H1 (cell line): ENCODE measurements around the gene DBNDD2. TPM values are rescaled to one million over a fixed set of nuclear protein-coding genes. Genes with fewer than 3 reads are reported as not detected.

Experiments
- CTCF ChIA-PET: fragments of 300-600 bp; sonication (Branson Sonifier 250); formaldehyde crosslinking; loops from one replicate; lab custom pipeline; 2021; ENCODE audit not compliant: partially characterized antibody; lab: Charles Lee
- POLR2A ChIA-PET: fragments of 300-600 bp; sonication (Branson Sonifier 250); formaldehyde crosslinking; loops from one replicate; lab custom pipeline; 2021; ENCODE audit warnings: inconsistent platforms; ENCODE audit not compliant: partially characterized antibody; lab: Charles Lee
- DNase-seq, 2 experiments: peaks; one replicate each; pipeline versions ENCODE4 v3.0.0 to v3.0.0-alpha.2; 2010 to 2022; ENCODE audit warnings: low spot score in 2 of 2, low read depth in 1 of 2, mixed read lengths in 1 of 2
- FAIRE-seq: peaks from 2 replicates; lab custom pipeline; 2011; peaks lifted over from hg19 to GRCh38; lab: Jason Lieb, UNC
- H2AFZ ChIP-seq: 2 replicates; pipeline ENCODE4 v1.8.1; 2012; ENCODE audit warnings: low read length, inconsistent platforms
- H2AK5ac ChIP-seq: 2 replicates; pipeline ENCODE4 v1.6.1; 2013; ENCODE audit warnings: low read depth, low read length
- H2BK120ac ChIP-seq: replicated peaks from 2 replicates; pipeline ENCODE3; 2013; ENCODE audit warnings: low read depth, low read length, inconsistent platforms
- H2BK12ac ChIP-seq: 2 replicates; pipeline ENCODE4 v1.6.1; 2013; ENCODE audit warnings: low read depth, low read length
- H2BK15ac ChIP-seq: 2 replicates; pipeline ENCODE4 v1.6.1; 2013; ENCODE audit warnings: low read length
- H2BK20ac ChIP-seq: 2 replicates; pipeline ENCODE4 v1.6.1; 2013; ENCODE audit warnings: low read length
- H2BK5ac ChIP-seq: 2 replicates; pipeline ENCODE4 v1.6.1; 2013; ENCODE audit warnings: low read depth, low read length
- H3K14ac ChIP-seq: 2 replicates; pipeline ENCODE4 v1.6.1; 2013; ENCODE audit warnings: inconsistent platforms; ENCODE audit not compliant: insufficient read length
- H3K18ac ChIP-seq: 2 replicates; pipeline ENCODE4 v1.6.1; 2013; ENCODE audit warnings: low read length; ENCODE audit errors: extremely low read depth
- H3K23ac ChIP-seq: 2 replicates; pipeline ENCODE4 v1.6.1; 2013; ENCODE audit warnings: inconsistent platforms; ENCODE audit not compliant: insufficient read length
- H3K23me2 ChIP-seq: 2 replicates; pipeline ENCODE4 v1.6.1; 2013; ENCODE audit warnings: low read depth, low read length
- H3K27ac ChIP-seq: 2 replicates; pipeline ENCODE4 v1.6.1; 2011; ENCODE audit warnings: low read depth, low read length, inconsistent platforms
- H3K27me3 ChIP-seq, 4 experiments: replicated peaks in 1 of 4; 1 replicate in 1 of 4; 2 replicates in 3 of 4; pipeline versions ENCODE4 v1.6.1 to v1.8.1; 2011 to 2013; ENCODE audit warnings: low read length in 3 of 4, mild to moderate bottlenecking in 3 of 4, inconsistent platforms in 2 of 4, mixed read lengths in 2 of 4, moderate library complexity in 1 of 4; ENCODE audit not compliant: control insufficient read depth in 3 of 4, insufficient read depth in 3 of 4; ENCODE audit errors: extremely low read depth in 1 of 4
- H3K36me3 ChIP-seq, 4 experiments: 2 replicates each; pipeline versions ENCODE4 v1.6.1 to v1.8.1; 2011 to 2013; ENCODE audit warnings: mild to moderate bottlenecking in 4 of 4, low read length in 3 of 4, moderate library complexity in 2 of 4, control low read depth in 1 of 4, inconsistent platforms in 1 of 4; ENCODE audit not compliant: insufficient read depth in 4 of 4, control insufficient read depth in 2 of 4
- H3K4ac ChIP-seq: replicated peaks from 2 replicates; pipeline ENCODE3; 2013; ENCODE audit warnings: low read length, low read depth, mixed read lengths, inconsistent platforms; ENCODE audit not compliant: insufficient read length
- H3K4me1 ChIP-seq, 4 experiments: replicated peaks in 1 of 4; 1 replicate in 1 of 4; 2 replicates in 3 of 4; pipeline versions ENCODE4 v1.6.1 to v1.8.1; 2011 to 2013; ENCODE audit warnings: low read length in 3 of 4, inconsistent platforms in 2 of 4, mixed read lengths in 1 of 4; ENCODE audit not compliant: insufficient read depth in 4 of 4, control insufficient read depth in 3 of 4
- H3K4me2 ChIP-seq, 2 experiments: 2 replicates each; pipeline versions ENCODE4 v1.6.1 to v1.8.1; 2011 to 2013; ENCODE audit warnings: low read depth in 2 of 2, low read length in 2 of 2, control low read depth in 1 of 2, inconsistent platforms in 1 of 2, mild to moderate bottlenecking in 1 of 2; ENCODE audit not compliant: insufficient read depth in 1 of 2
- H3K4me3 ChIP-seq, 4 experiments: fragments of 200-600, 300-600 bp in 1 of 4; sonication (generic), shearing (Covaris generic), sonication (Bioruptor Twin) in 1 of 4; 2 replicates each; pipeline versions ENCODE4 v1.5.1 to v1.8.1; 2011 to 2016; ENCODE audit warnings: low read length in 4 of 4, low read depth in 3 of 4, control low read depth in 2 of 4, inconsistent platforms in 2 of 4, mild to moderate bottlenecking in 2 of 4, mixed read lengths in 1 of 4, moderate library complexity in 1 of 4; ENCODE audit not compliant: insufficient read depth in 2 of 4; ENCODE audit errors: extremely low read depth in 1 of 4
- H3K56ac ChIP-seq: replicated peaks from 2 replicates; pipeline ENCODE3; 2013; ENCODE audit warnings: low read depth, mild to moderate bottlenecking, mixed read lengths, low read length, inconsistent platforms; ENCODE audit not compliant: insufficient read length
- H3K79me1 ChIP-seq: 2 replicates; pipeline ENCODE4 v1.6.1; 2013; ENCODE audit warnings: low read depth, low read length, control low read depth
- H3K79me2 ChIP-seq, 2 experiments: 2 replicates each; pipeline versions ENCODE4 v1.6.1 to v1.8.1; 2012 to 2013; ENCODE audit warnings: low read length in 2 of 2, mild to moderate bottlenecking in 2 of 2, inconsistent platforms in 1 of 2; ENCODE audit not compliant: insufficient read depth in 2 of 2, control insufficient read depth in 1 of 2
- H3K9ac ChIP-seq, 4 experiments: replicated peaks in 1 of 4; 1 replicate in 1 of 4; 2 replicates in 3 of 4; pipeline versions ENCODE4 v1.6.1 to v1.8.1; 2011 to 2013; ENCODE audit warnings: low read depth in 3 of 4, low read length in 3 of 4, control low read depth in 2 of 4, mild to moderate bottlenecking in 2 of 4, moderate library complexity in 2 of 4, inconsistent platforms in 1 of 4; ENCODE audit errors: extremely low read depth in 1 of 4
- H3K9me3 ChIP-seq, 2 experiments: 2 replicates each; pipeline versions ENCODE4 v1.6.1 to v1.8.1; 2012 to 2013; ENCODE audit warnings: mild to moderate bottlenecking in 2 of 2, moderate library complexity in 2 of 2, control low read depth in 1 of 2, inconsistent platforms in 1 of 2, low read depth in 1 of 2, low read length in 1 of 2, mixed read lengths in 1 of 2; ENCODE audit not compliant: insufficient read depth in 2 of 2
- H4K20me1 ChIP-seq, 2 experiments: replicated peaks in 1 of 2; 2 replicates each; pipeline versions ENCODE3 to v1.8.1; 2011 to 2013; ENCODE audit warnings: inconsistent platforms in 2 of 2, low read length in 2 of 2, mild to moderate bottlenecking in 1 of 2; ENCODE audit not compliant: insufficient read depth in 2 of 2, control insufficient read depth in 1 of 2
- H4K5ac ChIP-seq: 2 replicates; pipeline ENCODE4 v1.6.1; 2013; ENCODE audit warnings: low read length, low read depth, mixed read lengths, inconsistent platforms; ENCODE audit not compliant: insufficient read length
- H4K8ac ChIP-seq: 2 replicates; pipeline ENCODE4 v1.8.0; 2013; ENCODE audit warnings: mild to moderate bottlenecking, moderate library complexity, low read length, inconsistent platforms; ENCODE audit not compliant: insufficient read depth; ENCODE audit errors: extremely low read depth
- H4K91ac ChIP-seq: replicated peaks from 2 replicates; pipeline ENCODE3; 2013; ENCODE audit warnings: low read length, mixed read lengths, inconsistent platforms; ENCODE audit not compliant: insufficient read length
- E2F6 ChIP-seq: IDR thresholded peaks from 2 replicates; pipeline ENCODE4 v1.6.1; 2012; ENCODE audit warnings: inconsistent platforms
- MAFK ChIP-seq: IDR thresholded peaks from 2 replicates; pipeline ENCODE4 v1.6.1; 2012; ENCODE audit warnings: low read depth, mild to moderate bottlenecking, improper control_type of control experiment, low read length
- RBBP5 ChIP-seq: IDR thresholded peaks from 2 replicates; pipeline ENCODE4 v1.7.1; 2012; ENCODE audit warnings: low read depth, mild to moderate bottlenecking, inconsistent platforms, low read length, moderate library complexity, borderline replicate concordance
- RFX5 ChIP-seq: IDR thresholded peaks from 2 replicates; pipeline ENCODE4 v1.6.1; 2011; ENCODE audit warnings: low read depth, low read length, improper control_type of control experiment, borderline replicate concordance
- SAP30 ChIP-seq: fragments of 300-600 bp; sonication (generic); IDR thresholded peaks from 2 replicates; pipeline ENCODE4 v1.7.1; 2012; ENCODE audit warnings: low read length, moderate library complexity, mild to moderate bottlenecking, inconsistent platforms; ENCODE audit not compliant: insufficient read depth, insufficient replicate concordance
- SRF ChIP-seq: IDR thresholded peaks from 2 replicates; pipeline ENCODE4 v1.6.1; 2011; ENCODE audit warnings: mild to moderate bottlenecking, low read depth, low read length, moderate library complexity
- TBP ChIP-seq: IDR thresholded peaks from 2 replicates; pipeline ENCODE4 v1.6.1; 2011; ENCODE audit warnings: low read depth, low read length, improper control_type of control experiment
- USF2 ChIP-seq: IDR thresholded peaks from 2 replicates; pipeline ENCODE4 v1.6.1; 2011; ENCODE audit warnings: low read length, improper control_type of control experiment
- YY1 ChIP-seq: IDR thresholded peaks from 2 replicates; pipeline ENCODE4 v1.6.1; 2011; ENCODE audit warnings: low read depth, mild to moderate bottlenecking, low read length
- polyA plus RNA-seq, 7 experiments: library from polyadenylated mRNA; depleted of rRNA in 3 of 7; stranded (reverse) in 5 of 7; unstranded in 2 of 7; fragments of >200 nt in 5 of 7; fragments of 200-250 nt in 2 of 7; gene quantifications; 1 replicate in 5 of 7; 2 replicates in 1 of 7; 4 replicates in 1 of 7; pipeline versions ENCODE4 v1.2.1 to v1.2.3, GENCODE V29; 2011 to 2013; ENCODE audit warnings: missing spikeins in 2 of 7, mixed read lengths in 2 of 7
- total RNA-seq: library from RNA; stranded (reverse); fragmentation: NEBNext Ultra II Directional; extraction: Animal tissue kit (Norgen Biotek cat#: 25700); gene quantifications from 2 replicates; pipeline ENCODE4 v1.2.1, GENCODE V29; 2021
- TF ChIP-seq, protein P1 (sequence below), 3 experiments: IDR thresholded peaks; 1 replicate in 2 of 3; 2 replicates in 1 of 3; pipeline versions ENCODE4 v1.5.1 to v1.6.1; 2011; ENCODE audit warnings: low read length in 3 of 3, mild to moderate bottlenecking in 3 of 3, inconsistent platforms in 2 of 3, low read depth in 1 of 3, moderate library complexity in 1 of 3; ENCODE audit not compliant: insufficient read depth in 1 of 3; ENCODE audit errors: control extremely low read depth in 1 of 3

The DBNDD2 gene
- total and polyA plus RNA-seq, 2 of the 8 experiments (the other 6 are each of a cell fraction or from before 2014, with no cell fraction given), result 55.8 to 96.3 TPM

- no peak overlapping the region for H3K23ac ChIP-seq
- no peak overlapping the region for H2BK20ac ChIP-seq
- no peaks in the 10 kb centered on the region for H3K9me3 ChIP-seq
- H3K27ac ChIP-seq, result no peak overlapping the region
- no peak overlapping the region for H2AK5ac ChIP-seq
- no peak overlapping the region for H3K18ac ChIP-seq
- no peak overlapping the region for H3K4me3 ChIP-seq
- H2AFZ ChIP-seq, result no peak overlapping the region
- no peak overlapping the region for H2BK120ac ChIP-seq
- H4K20me1 ChIP-seq, result peaks cover 0 to 8% of the 10 kb centered on the region in 2 experiments
- H3K4ac ChIP-seq, result no peak overlapping the region
- DNase-seq (no peak), FAIRE-seq (no peak)
- no peaks in the 10 kb centered on the region for H3K27me3 ChIP-seq
- no peak overlapping the region for H2BK15ac ChIP-seq
- no peak overlapping the region for H4K5ac ChIP-seq
- H3K23me2 ChIP-seq, result peaks cover 7% of the 10 kb centered on the region
- no peak overlapping the region for H4K8ac ChIP-seq
- no peak overlapping the region for H4K91ac ChIP-seq
- H2BK5ac ChIP-seq, result no peak overlapping the region
- H3K9ac ChIP-seq, result no peak overlapping the region
- peaks cover 3 to 12% (median 6%) of the 10 kb centered on the region in 4 experiments; a peak in 6 of 8 replicates for H3K36me3 ChIP-seq
- H2BK12ac ChIP-seq, result no peak overlapping the region
- ChIA-PET POLR2A (interaction anchor here (1.3 to 1.4 kb wide), 2 partner anchors 9 to 49 kb away, joined by 3 read pairs; partner anchors contain the start of gene PIGT), CTCF (interaction anchor here (0.8 to 11.9 kb wide), 8 partner anchors 10 to 83 kb away, joined by 3 to 186 read pairs (median 4); no protein-coding TSS in a partner anchor)
- peaks cover 6% of the 10 kb centered on the region; the same call in 1 of the 2 replicates for H3K79me1 ChIP-seq
- H3K14ac ChIP-seq, result no peak overlapping the region
- no peak overlapping the region for H3K4me2 ChIP-seq
- H3K56ac ChIP-seq, result no peak overlapping the region
- peaks cover 1 to 7% (median 5%) of the 10 kb centered on the region in 4 experiments; a peak in 6 of 7 replicates for H3K4me1 ChIP-seq
- peaks cover 0 to 13% of the 10 kb centered on the region in 2 experiments; a peak in 2 of 4 replicates for H3K79me2 ChIP-seq
- no peak for TF ChIP-seq RBBP5
- no peak for TF ChIP-seq SRF
- no peak for TF ChIP-seq MAFK
- no peak for TF ChIP-seq RFX5
- no peak for TF ChIP-seq USF2
- TF ChIP-seq TBP, result no peak
- TF ChIP-seq, protein P1, sequence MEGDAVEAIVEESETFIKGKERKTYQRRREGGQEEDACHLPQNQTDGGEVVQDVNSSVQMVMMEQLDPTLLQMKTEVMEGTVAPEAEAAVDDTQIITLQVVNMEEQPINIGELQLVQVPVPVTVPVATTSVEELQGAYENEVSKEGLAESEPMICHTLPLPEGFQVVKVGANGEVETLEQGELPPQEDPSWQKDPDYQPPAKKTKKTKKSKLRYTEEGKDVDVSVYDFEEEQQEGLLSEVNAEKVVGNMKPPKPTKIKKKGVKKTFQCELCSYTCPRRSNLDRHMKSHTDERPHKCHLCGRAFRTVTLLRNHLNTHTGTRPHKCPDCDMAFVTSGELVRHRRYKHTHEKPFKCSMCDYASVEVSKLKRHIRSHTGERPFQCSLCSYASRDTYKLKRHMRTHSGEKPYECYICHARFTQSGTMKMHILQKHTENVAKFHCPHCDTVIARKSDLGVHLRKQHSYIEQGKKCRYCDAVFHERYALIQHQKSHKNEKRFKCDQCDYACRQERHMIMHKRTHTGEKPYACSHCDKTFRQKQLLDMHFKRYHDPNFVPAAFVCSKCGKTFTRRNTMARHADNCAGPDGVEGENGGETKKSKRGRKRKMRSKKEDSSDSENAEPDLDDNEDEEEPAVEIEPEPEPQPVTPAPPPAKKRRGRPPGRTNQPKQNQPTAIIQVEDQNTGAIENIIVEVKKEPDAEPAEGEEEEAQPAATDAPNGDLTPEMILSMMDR (IDR thresholded peaks at IDR 0.05; ENCODE audit: control extremely low read depth in 1 of 3, insufficient read depth in 1 of 3, low read depth in 1 of 3, low read length in 3 of 3), result no peak
- TF ChIP-seq SAP30, result no peak
- TF ChIP-seq E2F6, result no peak
- TF ChIP-seq YY1, result no peak
Measured at GRCh38 chr20:45367126-45367525, 41.0 kb upstream of the DBNDD2 start.
